Fibroblast of lung (primary cell): ENCODE measurements around the gene AGBL4. TPM values are rescaled to one million over a fixed set of nuclear protein-coding genes. Genes with fewer than 3 reads are reported as not detected.

Experiments
- DNase-seq, 2 donors: peaks; one replicate each; pipeline versions ENCODE4 v3.0.0 to v3.0.0-alpha.2; 2010; ENCODE audit warnings: low read depth in 2 of 2
- H2AFZ ChIP-seq: 2 replicates; pipeline ENCODE4 v1.5.1; 2012; ENCODE audit warnings: low read length, control low read depth, inconsistent platforms
- H3K27ac ChIP-seq: 2 replicates; pipeline ENCODE4 v1.5.1; 2011; ENCODE audit warnings: low read length, control low read depth; ENCODE audit not compliant: insufficient read depth
- H3K27me3 ChIP-seq: 2 replicates; pipeline ENCODE4 v1.5.1; 2011; ENCODE audit warnings: mild to moderate bottlenecking, low read length; ENCODE audit not compliant: control insufficient read depth, insufficient read depth
- H3K36me3 ChIP-seq: 2 replicates; pipeline ENCODE4 v1.5.1; 2011; ENCODE audit warnings: low read length; ENCODE audit not compliant: control insufficient read depth, insufficient read depth
- H3K4me1 ChIP-seq: 2 replicates; pipeline ENCODE4 v1.5.1; 2011; ENCODE audit warnings: low read length; ENCODE audit not compliant: control insufficient read depth, insufficient read depth; ENCODE audit errors: extremely low read depth
- H3K4me2 ChIP-seq: 2 replicates; pipeline ENCODE4 v1.5.1; 2011; ENCODE audit warnings: low read length, control low read depth; ENCODE audit not compliant: insufficient read depth; ENCODE audit errors: extremely low read depth
- H3K4me3 ChIP-seq, 4 experiments: fragments of 200-600 bp in 1 of 4; sonication (generic) in 1 of 4; replicated peaks in 1 of 4; 2 replicates each; pipeline ENCODE4 v1.5.1; 2011 to 2016; ENCODE audit warnings: low read length in 4 of 4, low read depth in 3 of 4, mild to moderate bottlenecking in 3 of 4, control low read depth in 2 of 4, inconsistent platforms in 1 of 4, mixed read lengths in 1 of 4; ENCODE audit not compliant: insufficient read depth in 1 of 4; ENCODE audit errors: control extremely low read depth in 1 of 4
- H3K79me2 ChIP-seq: 2 replicates; pipeline ENCODE4 v1.5.1; 2012; ENCODE audit warnings: mild to moderate bottlenecking, low read length, inconsistent platforms; ENCODE audit not compliant: control insufficient read depth, insufficient read depth
- H3K9ac ChIP-seq: 2 replicates; pipeline ENCODE4 v1.5.1; 2011; ENCODE audit warnings: mild to moderate bottlenecking, low read length, control low read depth; ENCODE audit not compliant: insufficient read depth
- H3K9me3 ChIP-seq: 2 replicates; pipeline ENCODE4 v1.5.1; 2012; ENCODE audit warnings: low read depth, low read length; ENCODE audit not compliant: control insufficient read depth, insufficient read depth
- H4K20me1 ChIP-seq: 2 replicates; pipeline ENCODE4 v1.5.1; 2011; ENCODE audit warnings: low read length; ENCODE audit not compliant: control insufficient read depth, insufficient read depth; ENCODE audit errors: extremely low read depth
- EZH2 ChIP-seq: IDR thresholded peaks from 2 replicates; pipeline ENCODE4 v1.5.1; 2012; ENCODE audit warnings: low read length, control low read depth, mild to moderate bottlenecking; ENCODE audit errors: missing control alignments
- polyA plus RNA-seq, 2 donors: library from polyadenylated mRNA; depleted of rRNA in 1 of 2; stranded (reverse) in 1 of 2; unstranded in 1 of 2; fragments of >200 nt; gene quantifications; 2 replicates each; pipeline ENCODE4 v1.2.1, GENCODE V29; 2011 to 2012; ENCODE audit warnings: missing spikeins in 1 of 2
- total RNA-seq: library from RNA; depleted of rRNA; stranded (reverse); fragments of >200 nt; gene quantifications from 2 replicates; pipeline ENCODE4 v1.2.1, GENCODE V29; 2014
- TF ChIP-seq, protein P1 (sequence below), 2 donors: IDR thresholded peaks in 1 of 2; conservative IDR thresholded peaks in 1 of 2; 1 replicate in 1 of 2; 2 replicates in 1 of 2; pipeline ENCODE4 v1.5.1; 2011 to 2012; ENCODE audit warnings: low read length in 2 of 2, control low read depth in 1 of 2, inconsistent platforms in 1 of 2, low read depth in 1 of 2, mild to moderate bottlenecking in 1 of 2

The AGBL4 gene
- total and polyA plus RNA-seq, 2 donors (not counting 1 experiment from before 2014, with no cell fraction given) = not detected

DNA sequence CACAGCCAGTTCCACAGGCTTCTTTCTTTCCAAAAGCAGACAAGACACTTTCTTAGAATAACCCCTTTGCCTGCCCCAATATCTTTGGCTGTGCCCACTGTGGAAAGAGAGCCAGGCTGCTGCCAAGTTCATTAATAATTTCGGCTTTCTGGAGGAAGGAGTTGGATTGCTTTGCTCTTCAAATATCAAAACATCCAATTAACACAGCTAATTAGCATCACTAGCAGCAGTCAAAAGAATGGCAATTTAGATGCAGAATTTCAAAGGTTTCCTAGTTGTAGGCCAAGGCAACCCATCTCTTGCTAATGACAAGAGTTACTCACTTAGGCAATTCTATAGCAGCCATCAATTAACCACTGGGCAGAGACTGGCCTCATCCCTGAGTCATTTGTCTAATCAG lies 1460.7 kb downstream of the AGBL4 start:
- Histone ChIP-seq H4K20me1 (no peaks in the 10 kb centered on the region), H3K79me2 (no peaks in the 10 kb centered on the region), H3K9me3 (no peaks in the 10 kb centered on the region), H3K4me1 (no peaks in the 10 kb centered on the region), H2AFZ (no peak overlapping the region), H3K27ac (no peak overlapping the region), H3K36me3 (no peaks in the 10 kb centered on the region), H3K4me2 (no peak overlapping the region), H3K9ac (no peak overlapping the region), H3K27me3 (no peaks in the 10 kb centered on the region), H3K4me3 (no peak overlapping the region)
- DNase-seq = no peak
- TF ChIP-seq EZH2 = no peak
- TF ChIP-seq, protein P1, sequence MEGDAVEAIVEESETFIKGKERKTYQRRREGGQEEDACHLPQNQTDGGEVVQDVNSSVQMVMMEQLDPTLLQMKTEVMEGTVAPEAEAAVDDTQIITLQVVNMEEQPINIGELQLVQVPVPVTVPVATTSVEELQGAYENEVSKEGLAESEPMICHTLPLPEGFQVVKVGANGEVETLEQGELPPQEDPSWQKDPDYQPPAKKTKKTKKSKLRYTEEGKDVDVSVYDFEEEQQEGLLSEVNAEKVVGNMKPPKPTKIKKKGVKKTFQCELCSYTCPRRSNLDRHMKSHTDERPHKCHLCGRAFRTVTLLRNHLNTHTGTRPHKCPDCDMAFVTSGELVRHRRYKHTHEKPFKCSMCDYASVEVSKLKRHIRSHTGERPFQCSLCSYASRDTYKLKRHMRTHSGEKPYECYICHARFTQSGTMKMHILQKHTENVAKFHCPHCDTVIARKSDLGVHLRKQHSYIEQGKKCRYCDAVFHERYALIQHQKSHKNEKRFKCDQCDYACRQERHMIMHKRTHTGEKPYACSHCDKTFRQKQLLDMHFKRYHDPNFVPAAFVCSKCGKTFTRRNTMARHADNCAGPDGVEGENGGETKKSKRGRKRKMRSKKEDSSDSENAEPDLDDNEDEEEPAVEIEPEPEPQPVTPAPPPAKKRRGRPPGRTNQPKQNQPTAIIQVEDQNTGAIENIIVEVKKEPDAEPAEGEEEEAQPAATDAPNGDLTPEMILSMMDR (conservative IDR thresholded peaks at IDR 0.05 in 1 of 2, IDR thresholded peaks at IDR 0.05 in 1 of 2; ENCODE audit: low read depth in 1 of 2, low read length in 2 of 2) = no peak

DNA sequence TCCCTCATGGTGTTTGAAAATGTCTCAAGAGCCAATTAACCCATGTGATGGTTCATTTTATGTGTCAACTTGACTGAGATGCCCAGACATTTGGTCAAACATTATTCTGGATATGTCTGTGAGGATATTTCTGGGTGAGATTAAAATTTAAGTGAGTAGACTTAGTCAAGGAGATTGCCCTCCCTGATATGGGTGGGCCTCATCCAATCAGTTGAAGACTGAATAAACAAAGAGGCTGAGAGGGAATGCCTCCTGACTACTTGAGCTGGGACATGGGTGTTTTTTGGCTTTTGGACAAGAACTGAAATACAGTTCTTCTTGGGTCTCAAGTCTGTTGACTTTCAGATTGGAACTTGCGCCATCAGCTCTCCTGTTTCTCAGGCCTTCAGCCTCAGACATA lies 1462.3 kb downstream of the AGBL4 start:
- Histone ChIP-seq H4K20me1 (no peaks in the 10 kb centered on the region), H3K4me3 (no peak overlapping the region), H3K9me3 (no peaks in the 10 kb centered on the region), H3K36me3 (no peaks in the 10 kb centered on the region), H3K4me2 (no peak overlapping the region), H3K27me3 (no peaks in the 10 kb centered on the region), H3K79me2 (no peaks in the 10 kb centered on the region), H3K9ac (no peak overlapping the region), H3K4me1 (no peaks in the 10 kb centered on the region), H2AFZ (no peak overlapping the region), H3K27ac (no peak overlapping the region)
- TF ChIP-seq, protein P1 (conservative IDR thresholded peaks at IDR 0.05 in 1 of 2, IDR thresholded peaks at IDR 0.05 in 1 of 2; ENCODE audit: low read depth in 1 of 2, low read length in 2 of 2) = no peak
- no peak for TF ChIP-seq EZH2
- no peak for DNase-seq

DNA sequence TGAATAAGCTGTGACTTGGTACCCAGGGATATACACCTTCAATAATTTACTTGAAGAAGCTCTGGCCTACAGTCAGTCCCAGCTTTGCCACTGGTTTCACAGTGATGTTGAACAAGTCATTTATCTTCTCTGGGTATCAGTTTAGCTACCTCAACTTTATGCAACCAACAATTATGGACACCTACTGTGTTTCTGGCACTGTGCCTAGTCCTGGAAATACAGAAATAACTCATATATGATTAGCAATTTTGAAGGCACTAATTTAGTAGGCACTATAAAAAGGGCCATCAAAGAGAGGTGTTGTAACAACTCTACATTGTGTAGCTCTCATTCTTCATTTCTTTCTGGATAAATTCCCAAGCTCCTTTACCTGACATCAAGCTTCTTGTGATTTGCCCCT lies 1463.2 kb downstream of the AGBL4 start:
- H3K27ac ChIP-seq = no peak overlapping the region
- no peaks in the 10 kb centered on the region for H4K20me1 ChIP-seq
- TF ChIP-seq EZH2 = no peak
- TF ChIP-seq, protein P1 (conservative IDR thresholded peaks at IDR 0.05 in 1 of 2, IDR thresholded peaks at IDR 0.05 in 1 of 2; ENCODE audit: low read depth in 1 of 2, low read length in 2 of 2) = no peak
- no peaks in the 10 kb centered on the region for H3K36me3 ChIP-seq
- H2AFZ ChIP-seq = no peak overlapping the region
- no peaks in the 10 kb centered on the region for H3K4me1 ChIP-seq
- H3K79me2 ChIP-seq = no peaks in the 10 kb centered on the region
- H3K27me3 ChIP-seq = no peaks in the 10 kb centered on the region
- no peak overlapping the region for H3K4me3 ChIP-seq
- H3K9ac ChIP-seq = no peak overlapping the region
- DNase-seq = no peak
- H3K4me2 ChIP-seq = no peak overlapping the region
- H3K9me3 ChIP-seq = no peaks in the 10 kb centered on the region
